A673 (cell line): ENCODE data around the gene THRSP.
"Not testable (repeated sequence)": the region's sequence is repeated elsewhere in the genome, so short reads cannot be mapped to it uniquely, and the experiment has no call there.

Experiments used
- CTCF ChIP-seq: fragments of 300-800, 200-600 bp; sonication (generic); conservative IDR thresholded peaks from 2 replicates; pipeline ENCODE4 v1.5.1; 2017; ENCODE audit warnings: low read depth, mild to moderate bottlenecking, antibody characterized with exemption, low read length, moderate library complexity, mixed read lengths
- EZH2 ChIP-seq: fragments of 200-600 bp; sonication (generic); IDR thresholded peaks from 2 replicates; pipeline ENCODE4 v1.6.1; 2017; ENCODE audit warnings: borderline replicate concordance, low read depth, mild to moderate bottlenecking, mixed read lengths, antibody characterized with exemption, low read length; ENCODE audit not compliant: poor library complexity, severe bottlenecking

DNA sequence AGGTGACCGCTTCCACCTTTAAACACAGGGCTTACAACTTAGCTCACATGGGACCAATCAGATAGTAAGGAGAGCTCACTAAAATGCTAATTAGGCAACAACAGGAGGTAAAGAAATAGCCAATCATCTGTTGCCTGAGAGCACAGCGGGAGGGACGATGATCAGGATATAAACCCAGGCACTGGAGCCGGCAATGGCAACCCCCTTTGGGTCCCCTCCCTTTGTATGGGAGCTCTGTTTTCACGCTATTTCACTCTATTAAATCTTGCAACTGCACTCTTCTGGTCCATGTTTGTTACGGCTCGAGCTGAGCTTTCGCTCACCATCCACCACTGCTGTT, 22.3 kb upstream of the THRSP start:
- TF ChIP-seq CTCF, EZH2: not testable (repeated sequence)
